Fibroblast of pulmonary artery (primary cell): ENCODE data around the gene PEAR1.

Experiments used
- DNase-seq: peaks from one replicate; pipeline ENCODE4 v3.0.0-alpha.2; 2010; ENCODE audit warnings: low read depth
- H3K4me3 ChIP-seq: replicated peaks from 2 replicates; pipeline ENCODE4 v1.5.1; 2011; ENCODE audit warnings: low read depth, mild to moderate bottlenecking, control low read depth, low read length, moderate library complexity
- TF ChIP-seq, protein P1 (sequence below): IDR thresholded peaks from 2 replicates; pipeline ENCODE4 v1.5.1; 2011; ENCODE audit warnings: mild to moderate bottlenecking, control low read depth, low read length, inconsistent platforms; ENCODE audit errors: missing control alignments

Gene PEAR1

DNA sequence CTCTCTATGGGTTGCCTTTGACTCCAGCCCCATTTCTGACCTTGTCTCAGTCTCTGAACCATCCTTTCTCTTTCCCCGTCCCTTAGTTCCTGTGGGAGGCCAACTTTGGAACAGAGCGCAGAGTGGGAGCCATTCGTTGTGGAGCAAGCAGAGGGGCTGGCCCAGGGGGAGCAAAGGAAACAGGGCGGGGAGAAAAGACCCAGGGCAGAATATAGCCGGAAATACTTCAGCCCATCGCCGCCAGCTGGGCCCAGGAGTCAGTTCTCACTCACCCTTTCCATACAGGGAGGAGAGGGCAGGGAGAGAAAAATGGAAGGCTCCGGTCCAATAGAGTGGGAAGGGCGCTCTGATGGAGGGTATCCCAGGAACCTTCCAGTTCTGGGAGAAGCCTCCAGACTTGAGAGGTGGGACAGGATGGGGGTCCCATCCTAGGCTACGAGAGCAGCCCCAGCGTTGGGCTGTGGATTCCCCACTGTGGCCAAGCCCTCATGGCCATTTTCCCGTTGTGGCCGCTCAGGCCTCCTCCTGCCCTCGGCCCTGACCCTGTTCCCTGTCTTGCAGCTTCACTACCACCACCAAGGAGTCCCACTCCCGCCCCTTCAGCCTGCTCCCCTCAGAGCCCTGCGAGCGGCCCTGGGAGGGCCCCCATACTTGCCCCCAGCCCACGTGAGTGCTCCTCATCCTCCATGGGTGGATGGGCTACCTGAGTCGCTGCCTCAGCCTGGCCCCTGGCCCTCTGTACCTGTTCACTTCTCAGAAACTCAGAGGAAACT, 10.9 kb downstream of the PEAR1 start:
- TF ChIP-seq, protein P1, sequence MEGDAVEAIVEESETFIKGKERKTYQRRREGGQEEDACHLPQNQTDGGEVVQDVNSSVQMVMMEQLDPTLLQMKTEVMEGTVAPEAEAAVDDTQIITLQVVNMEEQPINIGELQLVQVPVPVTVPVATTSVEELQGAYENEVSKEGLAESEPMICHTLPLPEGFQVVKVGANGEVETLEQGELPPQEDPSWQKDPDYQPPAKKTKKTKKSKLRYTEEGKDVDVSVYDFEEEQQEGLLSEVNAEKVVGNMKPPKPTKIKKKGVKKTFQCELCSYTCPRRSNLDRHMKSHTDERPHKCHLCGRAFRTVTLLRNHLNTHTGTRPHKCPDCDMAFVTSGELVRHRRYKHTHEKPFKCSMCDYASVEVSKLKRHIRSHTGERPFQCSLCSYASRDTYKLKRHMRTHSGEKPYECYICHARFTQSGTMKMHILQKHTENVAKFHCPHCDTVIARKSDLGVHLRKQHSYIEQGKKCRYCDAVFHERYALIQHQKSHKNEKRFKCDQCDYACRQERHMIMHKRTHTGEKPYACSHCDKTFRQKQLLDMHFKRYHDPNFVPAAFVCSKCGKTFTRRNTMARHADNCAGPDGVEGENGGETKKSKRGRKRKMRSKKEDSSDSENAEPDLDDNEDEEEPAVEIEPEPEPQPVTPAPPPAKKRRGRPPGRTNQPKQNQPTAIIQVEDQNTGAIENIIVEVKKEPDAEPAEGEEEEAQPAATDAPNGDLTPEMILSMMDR: no peak
- no peak for DNase-seq
- H3K4me3 ChIP-seq: no peak overlapping the region

DNA sequence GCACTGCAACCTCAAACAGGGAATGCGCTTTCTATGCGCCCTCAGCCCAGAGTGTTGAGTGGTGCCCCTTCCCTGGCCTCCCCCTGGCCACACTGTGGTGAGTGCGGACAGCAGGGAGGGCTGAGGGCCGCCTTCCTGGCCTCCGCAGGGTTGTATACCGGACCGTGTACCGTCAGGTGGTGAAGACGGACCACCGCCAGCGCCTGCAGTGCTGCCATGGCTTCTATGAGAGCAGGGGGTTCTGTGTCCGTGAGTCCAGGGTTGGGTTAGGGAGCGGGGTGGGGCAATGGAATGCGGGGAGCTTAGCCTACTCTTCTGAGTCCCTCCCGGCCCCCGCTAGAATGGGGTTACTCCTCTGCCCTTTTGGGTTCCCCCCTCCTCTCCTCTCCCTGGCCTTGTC, 11.7 kb downstream of the PEAR1 start:
- TF ChIP-seq, protein P1: no peak
- H3K4me3 ChIP-seq: no peak overlapping the region
- DNase-seq: no peak

DNA sequence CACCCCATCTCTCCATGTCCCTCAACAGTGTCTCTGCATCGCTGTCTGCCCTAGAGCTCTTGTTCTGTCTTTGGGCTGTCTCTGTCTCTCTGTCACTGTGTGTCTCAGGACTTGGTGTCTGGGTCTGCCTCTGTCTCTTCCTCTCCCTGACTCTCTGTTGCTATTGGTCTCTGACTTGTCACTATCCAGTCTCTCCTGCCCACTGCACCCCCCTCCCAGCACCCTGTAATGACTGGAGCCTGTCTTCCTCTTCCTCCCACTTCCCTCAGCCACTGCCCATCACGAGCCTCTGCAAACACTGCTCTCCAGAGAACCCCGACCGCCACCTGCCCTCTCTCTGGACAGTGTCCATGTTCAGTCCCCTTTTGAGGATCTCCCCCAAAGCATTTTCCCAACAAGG, 12.1 kb downstream of the PEAR1 start:
- DNase-seq: no peak
- TF ChIP-seq, protein P1: no peak
- no peak overlapping the region for H3K4me3 ChIP-seq

DNA sequence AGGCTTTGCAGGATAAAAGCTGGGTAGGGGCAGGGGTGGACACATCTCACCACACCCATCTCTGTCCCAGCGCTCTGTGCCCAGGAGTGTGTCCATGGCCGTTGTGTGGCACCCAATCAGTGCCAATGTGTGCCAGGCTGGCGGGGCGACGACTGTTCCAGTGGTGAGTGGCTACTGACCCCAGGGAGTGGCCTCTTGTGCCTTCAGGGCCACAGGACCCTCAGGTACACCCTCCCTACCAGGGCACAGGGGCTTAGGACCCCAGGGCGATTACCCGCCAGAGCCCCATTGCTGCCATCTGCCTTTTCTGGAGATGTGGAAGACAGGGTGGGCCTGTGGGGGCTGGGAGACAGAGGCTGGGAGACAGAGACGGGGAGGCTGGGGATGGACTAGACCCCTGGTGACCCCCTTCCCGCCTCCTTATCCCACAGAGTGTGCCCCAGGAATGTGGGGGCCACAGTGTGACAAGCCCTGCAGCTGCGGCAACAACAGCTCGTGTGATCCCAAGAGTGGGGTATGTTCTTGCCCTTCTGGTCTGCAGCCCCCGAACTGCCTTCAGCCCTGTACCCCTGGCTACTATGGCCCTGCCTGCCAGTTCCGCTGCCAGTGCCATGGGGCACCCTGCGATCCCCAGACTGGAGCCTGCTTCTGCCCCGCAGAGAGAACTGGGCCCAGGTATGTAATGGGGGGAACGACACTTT, 12.8 kb downstream of the PEAR1 start:
- TF ChIP-seq, protein P1: no peak
- no peak overlapping the region for H3K4me3 ChIP-seq

DNA sequence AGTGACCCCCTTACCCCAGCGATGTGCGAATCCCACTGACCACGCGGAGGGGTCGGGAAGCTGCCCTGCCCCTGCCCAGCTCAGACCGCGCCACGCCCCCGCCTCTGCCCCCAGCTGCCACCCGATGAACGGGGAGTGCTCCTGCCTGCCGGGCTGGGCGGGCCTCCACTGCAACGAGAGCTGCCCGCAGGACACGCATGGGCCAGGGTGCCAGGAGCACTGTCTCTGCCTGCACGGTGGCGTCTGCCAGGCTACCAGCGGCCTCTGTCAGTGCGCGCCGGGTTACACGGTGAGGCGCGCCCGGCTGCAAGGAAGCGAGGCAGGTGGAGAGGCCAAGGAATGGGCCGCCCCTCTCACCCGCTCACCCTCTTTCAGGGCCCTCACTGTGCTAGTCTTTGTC, 15.0 kb downstream of the PEAR1 start:
- TF ChIP-seq, protein P1: no peak
- no peak for DNase-seq
- H3K4me3 ChIP-seq: no peak overlapping the region

More for the DNA sequence above, 12.8 kb downstream of the PEAR1 start:
- no peak for DNase-seq

DNA sequence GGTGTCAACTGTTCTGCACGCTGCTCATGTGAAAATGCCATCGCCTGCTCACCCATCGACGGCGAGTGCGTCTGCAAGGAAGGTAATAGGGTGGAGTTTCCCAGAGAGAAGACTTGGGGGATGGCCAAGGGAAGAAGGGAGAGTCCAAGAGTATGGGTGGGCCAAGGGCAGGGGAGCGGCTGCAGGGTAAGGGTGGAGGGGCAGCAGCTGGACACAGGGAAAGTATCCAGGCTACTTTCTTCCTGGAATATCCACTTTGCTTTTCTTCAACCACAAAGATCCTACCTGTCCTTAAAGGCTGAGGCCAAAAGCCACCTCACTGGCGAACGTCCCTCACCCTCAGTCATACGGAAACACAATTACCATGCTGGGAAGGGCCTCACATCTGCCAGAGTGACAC, 15.4 kb downstream of the PEAR1 start:
- TF ChIP-seq, protein P1: no peak
- no peak for DNase-seq
- no peak overlapping the region for H3K4me3 ChIP-seq

DNA sequence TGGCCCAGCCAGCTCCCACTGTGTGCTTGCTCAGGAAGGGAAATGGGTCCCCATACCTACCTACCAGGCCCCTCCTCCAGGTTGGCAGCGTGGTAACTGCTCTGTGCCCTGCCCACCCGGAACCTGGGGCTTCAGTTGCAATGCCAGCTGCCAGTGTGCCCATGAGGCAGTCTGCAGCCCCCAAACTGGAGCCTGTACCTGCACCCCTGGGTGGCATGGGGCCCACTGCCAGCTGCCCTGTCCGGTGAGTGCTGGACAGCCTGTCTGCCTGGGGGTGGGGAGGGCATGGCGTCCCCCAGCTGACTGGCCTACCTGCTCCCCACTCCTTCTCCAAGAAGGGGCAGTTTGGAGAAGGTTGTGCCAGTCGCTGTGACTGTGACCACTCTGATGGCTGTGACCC, 16.2 kb downstream of the PEAR1 start:
- H3K4me3 ChIP-seq: no peak overlapping the region
- DNase-seq: no peak
- TF ChIP-seq, protein P1: no peak
